DMS114 treated with DMSO at 0.1 percent for 48 hours (cell line): ENCODE data around the gene MYO5B.

Experiments used
- DNase-seq: peaks from one replicate; lab custom pipeline; 2025; ENCODE audit not compliant: unreplicated experiment; lab: John Stamatoyannopoulos, UW

The MYO5B gene

DNA sequence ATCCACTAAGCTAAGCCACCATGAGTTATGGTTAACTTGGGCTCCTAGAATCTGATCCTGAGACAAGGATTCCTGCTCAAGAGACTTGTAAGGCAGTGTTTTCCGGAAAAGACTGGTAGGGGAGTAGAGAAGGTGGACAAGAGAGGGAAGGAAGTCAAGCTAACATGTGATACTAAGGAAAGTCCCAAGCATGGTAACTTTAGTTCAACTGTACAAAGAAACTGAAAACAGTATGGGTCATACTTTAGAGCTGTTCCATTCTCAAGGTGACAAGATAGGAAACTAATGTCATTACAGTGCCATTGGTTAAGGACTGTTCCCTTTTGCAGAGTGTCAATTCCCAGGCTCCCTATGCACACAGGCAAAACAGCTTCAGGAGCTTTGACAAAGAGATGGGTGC is 5.8 kb downstream of the MYO5B start:
- no peak for DNase-seq

DNA sequence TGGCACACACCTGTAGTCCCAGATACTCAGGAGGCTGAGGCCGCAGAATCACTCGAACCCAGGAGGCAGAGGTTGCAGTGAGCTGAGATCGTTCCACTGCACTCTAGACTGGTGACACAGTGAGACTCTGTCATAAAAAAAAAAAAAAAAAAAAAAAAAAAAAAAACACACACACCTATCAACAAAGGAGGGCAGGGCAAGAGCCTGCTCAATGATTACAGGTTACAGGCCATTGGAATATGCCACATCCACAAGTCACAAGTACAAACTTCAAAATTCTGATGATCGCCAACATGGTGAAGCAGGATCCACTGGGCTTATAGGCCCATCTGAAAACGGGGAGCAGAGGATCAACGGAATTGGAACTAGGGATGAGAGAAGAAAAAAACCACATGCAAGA is 6.3 kb downstream of the MYO5B start:
- no peak for DNase-seq

DNA sequence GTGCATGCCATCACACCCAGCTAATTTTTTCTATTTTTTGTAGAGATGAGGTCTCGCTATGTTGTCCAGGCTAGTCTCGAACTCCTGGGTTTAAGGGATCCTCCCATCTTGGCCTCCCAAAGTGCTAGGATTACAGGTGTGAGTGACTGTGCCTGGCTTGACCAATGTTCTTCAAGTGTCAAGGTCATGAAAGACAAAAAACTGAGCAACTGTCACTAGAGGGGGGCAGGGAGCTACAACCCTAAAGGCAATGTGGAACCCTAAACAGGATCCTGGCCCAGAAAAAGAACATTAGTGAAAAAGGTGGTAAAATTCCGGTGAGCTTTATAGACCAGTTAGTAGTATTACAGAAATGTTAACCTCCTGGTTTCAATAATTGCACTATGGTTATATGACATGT is 7.3 kb downstream of the MYO5B start:
- DNase-seq: no peak

DNA sequence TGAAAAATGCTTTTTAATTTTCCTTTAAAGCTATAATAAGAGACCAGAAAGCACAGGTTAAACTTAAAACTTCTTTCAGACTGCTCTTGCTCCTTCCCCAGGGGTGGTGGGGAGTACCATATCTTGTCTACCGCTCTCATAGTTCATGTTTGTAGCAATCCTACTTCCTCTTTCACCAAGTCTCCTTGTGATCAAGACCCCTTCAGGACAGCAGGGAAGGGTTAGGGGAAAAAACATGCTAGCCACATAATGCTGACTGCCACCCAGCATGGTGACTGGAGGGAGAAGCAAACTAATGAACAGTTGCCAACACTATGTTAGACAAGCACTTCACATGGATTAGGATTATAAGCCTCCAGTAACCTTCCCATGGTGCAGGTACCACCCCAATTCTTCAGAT is 8.6 kb downstream of the MYO5B start:
- DNase-seq: no peak

DNA sequence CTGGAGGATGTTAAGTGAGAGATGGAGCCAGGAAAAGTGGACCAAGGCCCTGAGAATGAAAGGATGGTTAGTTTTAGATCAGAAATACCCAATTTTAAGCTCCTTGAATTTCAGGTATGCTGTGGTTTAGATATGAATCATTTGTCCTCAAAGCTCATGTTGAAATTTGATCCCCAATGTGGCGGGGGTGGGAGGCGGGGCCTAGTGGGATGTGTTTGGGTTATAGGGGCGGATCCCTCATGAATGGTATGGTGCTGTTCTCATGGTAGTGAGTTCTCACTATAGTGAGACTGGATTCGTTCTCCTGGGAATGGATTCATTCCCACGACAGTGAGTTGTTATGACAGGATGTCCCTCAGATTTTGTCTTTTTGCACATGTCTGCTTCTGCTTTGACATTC is 11.4 kb downstream of the MYO5B start:
- DNase-seq: no peak

DNA sequence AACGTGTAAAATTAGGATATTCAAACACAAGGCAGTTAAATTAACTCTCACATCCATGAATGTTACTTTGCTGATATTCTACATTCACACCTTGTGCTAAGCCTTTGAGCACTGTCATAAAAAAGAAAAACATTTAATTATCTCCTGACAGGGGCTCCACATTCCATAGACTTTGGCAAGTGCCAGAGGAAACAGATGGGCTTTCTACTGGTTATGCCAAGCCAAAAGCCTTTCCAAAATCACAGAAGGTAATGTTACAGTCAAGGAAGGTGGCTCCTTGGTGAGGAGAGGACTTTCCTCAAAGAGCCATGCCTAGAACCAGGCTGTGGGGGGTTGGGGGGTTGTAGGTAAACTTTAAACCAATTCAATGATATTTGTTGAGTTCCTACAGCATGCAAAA is 12.4 kb downstream of the MYO5B start:
- no peak for DNase-seq

DNA sequence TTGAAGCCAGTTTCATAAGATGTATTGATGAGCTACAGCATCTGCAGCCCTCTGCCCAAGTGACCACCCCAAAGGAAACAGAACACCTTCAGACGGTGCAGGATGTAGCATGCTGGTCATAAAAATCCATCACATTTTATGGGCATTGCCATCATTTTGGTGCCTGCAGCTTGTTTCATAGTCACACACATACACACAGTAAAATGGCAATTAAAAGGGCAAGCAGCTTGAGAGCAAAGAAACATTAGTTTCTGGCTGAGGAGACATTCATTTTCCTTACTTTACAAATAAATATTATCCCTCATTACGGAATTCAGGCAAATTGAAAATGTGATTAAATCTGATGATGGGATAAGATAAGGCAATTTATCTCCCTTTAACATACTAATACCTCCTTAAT is 13.4 kb downstream of the MYO5B start:
- no peak for DNase-seq

DNA sequence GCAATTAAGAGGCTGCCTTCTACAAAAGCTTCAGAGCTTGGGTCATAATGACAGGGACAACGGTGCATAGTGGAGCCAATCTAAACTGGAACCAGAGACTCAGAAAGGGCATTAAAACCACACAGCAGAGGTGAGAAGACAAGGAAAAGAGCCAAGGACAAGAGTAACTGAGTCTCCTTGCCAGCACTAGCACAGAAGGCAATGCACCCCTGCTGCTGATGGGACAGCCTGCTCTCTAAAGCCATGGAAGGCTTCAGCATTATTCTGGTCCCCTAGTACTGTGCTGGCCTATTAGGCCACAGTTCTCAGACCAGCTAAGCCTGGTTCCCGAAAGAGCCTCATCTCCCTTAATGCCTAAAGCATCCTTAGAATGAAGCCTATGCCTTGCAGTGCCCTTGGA is 15.5 kb downstream of the MYO5B start:
- no peak for DNase-seq

DNA sequence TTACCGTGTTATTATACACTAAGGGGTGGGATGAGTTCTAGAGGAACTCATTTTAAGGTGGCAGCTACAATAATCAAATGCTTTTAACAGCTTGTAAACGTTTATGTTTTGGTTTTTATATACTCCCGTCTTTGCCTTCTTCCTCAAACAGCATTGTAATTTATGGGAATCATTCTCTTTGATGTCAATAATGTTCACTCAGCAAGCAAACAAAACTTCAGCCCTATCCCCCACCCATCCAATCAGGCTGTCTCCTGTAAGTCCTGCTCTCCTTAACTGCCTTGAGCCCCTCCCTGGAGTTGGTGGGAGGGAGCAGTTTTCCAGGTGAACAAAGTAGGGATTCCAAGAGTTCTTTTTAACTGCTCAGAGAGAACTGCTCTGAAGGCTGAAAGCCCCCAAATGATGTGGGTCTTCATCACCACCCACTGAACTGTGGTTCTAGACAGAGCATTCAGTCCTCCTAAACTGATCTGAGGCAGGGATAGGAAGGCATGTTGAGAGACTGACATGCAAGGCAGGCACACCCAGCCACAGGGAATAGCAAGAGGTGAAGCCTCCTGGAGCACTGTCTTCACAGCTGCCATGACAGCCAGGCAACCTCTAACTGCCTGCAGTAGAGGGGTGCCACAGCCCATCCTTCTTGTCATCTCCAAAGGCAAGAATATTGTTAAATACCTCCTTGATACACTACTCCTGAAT is 17.5 kb downstream of the MYO5B start:
- DNase-seq: no peak

DNA sequence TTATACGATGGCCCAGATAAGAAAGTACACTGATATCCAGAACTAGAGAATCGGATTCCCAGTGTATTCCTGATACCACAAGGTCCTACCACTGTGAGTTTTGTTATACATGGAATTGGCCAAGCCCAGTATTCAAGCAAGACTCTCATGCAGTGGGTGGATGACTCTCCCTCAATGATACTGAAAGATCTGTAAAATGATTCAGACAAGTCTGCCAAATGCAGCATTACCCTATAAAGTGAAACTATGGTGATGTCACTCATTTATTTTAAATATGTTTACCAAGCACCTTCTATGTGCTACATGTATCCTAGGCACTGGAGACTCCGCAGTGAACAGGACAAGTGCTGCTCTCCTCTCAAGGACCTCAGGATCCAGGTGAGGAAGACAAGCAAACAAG is 22.6 kb downstream of the MYO5B start:
- no peak for DNase-seq

DNA sequence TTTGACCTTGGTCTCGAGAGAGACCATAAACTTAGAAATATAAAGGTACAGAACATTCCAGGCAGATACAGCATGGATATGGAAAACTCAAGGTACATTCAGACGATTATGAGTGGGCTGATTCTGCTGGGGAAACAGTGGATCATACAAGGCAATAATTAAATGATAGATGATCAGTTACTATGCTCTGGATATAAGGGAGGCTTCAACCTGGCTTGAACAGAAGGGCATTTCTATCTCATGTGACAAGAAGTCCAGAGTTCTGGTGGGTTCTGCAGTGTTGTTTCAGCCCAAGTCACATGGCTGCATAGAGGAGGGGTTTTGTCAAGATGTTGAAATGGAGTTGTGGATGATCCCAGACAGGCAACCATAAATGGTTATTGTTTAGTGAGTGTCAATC is 23.5 kb downstream of the MYO5B start:
- DNase-seq: no peak

DNA sequence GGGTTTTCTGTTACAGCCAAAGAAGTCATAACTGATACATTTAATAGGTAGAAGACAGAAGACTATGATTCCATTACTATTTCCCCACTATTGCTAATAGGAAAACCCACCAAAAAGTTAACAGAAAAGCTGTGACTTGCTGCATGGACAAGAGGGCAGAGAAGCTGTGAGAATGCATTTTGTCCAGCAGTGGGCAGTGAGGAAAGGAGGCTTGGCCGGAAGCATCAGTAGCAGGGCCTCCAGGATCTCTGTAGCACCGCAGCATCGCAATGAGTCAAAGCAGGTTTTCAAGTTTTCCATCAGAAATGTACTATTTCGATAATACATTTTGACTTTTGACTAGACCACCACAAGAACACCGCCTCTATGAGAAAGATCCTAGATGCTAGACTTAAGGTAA is 24.9 kb downstream of the MYO5B start:
- DNase-seq: no peak

DNA sequence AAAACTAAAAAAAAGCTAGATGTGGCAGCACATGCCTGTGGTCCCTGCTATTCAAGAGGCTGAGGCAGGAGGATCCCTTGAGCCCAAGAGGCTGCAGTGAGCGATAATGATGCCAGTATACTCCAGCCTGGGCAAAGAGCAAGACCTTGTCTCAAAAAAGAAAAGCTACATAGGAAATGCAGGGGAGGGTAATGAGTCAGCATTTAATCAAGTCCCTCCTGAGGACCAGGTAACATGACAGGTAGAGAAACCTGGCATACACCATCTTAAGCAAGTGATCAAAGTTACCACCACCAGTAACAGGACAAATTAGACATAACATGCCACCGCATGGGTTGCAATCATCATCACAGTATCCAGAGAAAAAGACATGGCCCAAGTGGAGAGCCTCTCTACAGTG is 25.8 kb downstream of the MYO5B start:
- no peak for DNase-seq

DNA sequence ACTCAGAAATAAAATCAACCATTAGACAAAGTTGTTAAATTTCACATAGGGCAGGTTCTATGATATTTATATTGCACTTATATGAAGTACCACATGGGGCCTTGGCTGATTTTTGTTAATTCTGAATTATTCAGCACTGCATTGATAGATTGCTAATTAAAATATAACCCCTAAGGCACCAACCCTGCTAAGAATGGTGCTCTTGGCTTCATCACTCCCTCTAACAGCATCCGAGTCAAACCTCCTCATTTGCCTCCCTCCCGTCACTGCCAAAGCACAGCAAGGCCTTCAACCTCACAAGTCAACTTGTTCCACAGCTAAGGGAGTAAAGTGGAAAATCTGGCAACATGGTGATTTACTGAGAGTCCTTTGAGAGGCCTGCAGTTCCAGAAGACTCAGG is 27.0 kb downstream of the MYO5B start:
- DNase-seq: no peak

DNA sequence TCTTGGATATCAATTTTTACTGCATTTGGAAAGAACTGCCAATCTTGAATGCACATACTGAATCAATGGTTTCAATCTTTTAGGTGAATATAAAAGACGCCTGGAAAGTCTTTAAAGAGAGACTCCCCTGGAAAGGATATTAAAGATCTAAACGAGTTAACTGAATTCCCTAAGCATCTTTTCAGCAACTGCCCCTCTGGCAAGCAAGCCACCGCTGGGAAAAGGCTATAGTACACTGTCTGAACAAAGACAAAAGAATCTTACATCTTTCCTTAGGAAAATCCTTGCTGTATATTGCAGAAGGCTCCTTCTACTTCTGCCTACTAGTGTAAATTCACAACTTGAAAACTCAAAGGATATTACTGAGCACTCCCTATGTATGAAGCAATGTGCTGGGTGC is 28.0 kb downstream of the MYO5B start:
- DNase-seq: no peak

DNA sequence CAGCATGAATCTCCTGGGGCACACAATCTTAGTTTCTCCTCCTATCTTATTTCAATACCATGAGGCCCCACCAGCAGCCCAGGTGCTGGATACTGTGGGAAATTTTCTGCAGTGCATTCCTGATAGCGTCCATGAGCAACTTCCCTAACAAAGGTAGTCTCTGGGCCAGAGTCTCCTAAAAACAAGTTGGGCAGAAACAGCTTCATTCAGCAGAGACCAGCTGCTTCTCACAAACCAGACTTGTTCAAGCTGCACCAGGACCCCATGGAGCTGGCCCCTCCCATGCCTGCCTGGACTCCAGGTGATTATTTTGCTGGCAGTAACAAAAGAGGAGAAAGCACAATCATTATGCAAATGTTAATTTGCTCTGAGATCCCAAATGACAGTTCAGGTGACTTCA is 31.4 kb downstream of the MYO5B start:
- DNase-seq: no peak

DNA sequence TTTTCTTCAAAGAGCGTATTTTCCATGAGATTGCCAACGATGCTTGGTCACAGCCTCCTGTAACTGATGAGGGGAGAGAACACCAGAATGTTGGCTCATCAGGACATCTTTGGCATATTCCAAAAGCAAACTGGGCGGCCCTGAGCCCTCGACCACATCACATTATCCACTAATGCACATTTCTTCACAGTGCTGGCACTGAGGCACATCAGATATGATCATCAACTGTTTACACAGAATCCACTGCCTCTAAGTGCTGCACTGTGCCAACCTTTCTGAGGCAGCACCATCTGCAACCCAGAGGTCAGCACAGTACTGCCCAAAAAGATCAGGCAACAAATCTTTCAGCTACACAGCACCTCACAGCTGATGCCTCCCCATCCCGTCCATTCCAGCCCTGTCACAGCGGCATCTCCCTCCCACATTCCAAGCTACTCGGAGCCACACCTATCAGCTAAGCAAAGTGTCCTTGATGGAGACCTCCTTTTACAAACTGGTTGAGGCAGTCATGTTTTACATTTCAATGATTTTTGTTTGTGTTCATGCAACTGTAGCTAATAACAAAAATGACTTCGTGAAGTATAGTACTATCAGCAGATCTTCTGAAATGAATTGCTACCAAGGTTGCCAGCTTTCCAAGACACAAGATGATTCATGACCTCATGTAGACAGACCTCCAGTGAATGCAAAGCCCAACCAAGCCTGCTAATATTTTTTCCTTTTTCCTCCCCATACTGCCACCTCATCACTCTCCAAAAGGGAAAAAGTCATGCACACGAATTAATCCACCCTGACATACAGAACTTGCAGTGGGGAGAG is 32.3 kb downstream of the MYO5B start:
- no peak for DNase-seq

DNA sequence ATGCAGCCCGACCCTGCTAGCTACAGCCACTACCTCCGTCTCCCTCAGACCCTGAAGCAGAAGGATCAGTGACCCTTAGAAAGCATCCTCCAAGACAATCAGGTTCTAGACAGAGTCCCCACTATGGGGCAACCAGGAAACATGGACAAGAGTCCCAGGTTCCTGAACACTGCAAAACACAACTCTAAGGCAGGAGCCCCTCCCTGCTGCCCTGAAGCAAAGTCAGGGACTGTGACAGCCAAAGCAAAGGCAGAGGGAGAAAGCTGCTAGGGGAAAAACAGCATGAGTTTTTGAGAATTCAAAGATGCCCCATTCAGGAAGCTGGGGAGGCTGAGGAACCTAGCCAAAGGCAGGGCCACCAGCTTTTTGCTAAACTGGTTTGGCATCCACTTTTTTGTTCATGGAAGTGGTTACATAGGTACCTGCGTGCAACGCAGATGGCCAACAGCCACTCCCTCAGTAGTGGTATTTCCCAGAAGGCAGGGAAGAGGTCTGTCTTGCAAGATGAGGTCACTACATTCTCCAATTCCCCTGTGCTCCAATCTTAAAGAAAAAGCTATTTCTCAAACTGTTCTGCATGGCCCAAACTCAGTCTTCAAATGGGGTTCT is 33.2 kb downstream of the MYO5B start:
- no peak for DNase-seq

DNA sequence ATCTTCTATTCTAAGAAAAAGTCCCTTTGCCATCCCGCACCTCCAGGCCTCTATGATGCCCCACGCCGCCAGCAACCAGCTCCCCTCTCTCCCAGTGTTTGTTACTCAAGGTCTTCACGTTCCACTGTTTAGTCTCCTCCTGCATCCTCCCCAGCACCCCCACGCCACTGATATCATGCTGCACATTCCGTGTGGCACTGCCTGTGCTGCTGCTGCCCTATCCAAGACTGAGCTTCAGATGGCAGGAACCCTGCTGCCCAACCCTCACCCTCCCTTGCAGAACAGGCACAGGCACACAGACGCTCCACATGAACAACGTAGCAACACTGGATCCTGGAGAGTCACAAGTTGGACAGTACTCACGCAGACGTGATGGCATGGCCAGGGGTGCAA is 35.3 kb downstream of the MYO5B start:
- no peak for DNase-seq

DNA sequence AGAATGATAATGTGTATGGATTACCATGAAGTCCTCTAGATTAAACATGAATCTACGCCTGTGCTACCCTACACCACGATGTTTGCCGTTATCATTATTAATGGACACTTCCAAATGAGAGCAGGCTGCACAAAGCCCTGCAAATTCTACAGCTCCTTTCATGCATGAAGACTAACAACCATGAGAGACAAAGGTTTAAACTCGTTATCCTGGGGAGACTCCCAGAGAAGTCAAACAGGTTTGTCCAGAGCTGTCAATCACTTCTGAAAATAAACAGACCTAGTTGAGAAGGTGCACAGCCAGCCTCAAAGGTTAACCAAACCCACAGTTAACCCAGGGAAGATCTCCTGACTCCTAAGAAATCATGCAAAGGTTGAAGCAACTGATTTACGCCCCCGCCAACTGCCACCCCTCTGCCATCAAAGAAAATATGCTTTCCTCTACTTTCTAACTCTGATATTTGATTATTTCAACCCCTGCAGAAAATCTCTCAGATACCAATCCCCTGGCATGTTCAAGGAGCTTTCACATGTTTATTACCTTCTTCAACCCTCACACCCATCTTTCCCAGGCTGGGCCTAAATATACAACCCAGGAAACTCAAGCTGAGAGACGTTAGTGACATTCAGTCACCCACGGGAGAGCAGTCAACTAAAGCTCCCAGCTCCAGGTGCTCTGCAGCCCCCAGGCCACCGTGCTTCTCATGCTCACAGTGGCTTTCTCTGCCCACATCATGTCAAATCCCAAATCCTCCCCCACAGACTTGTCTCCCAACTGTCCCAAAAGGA is 35.9 kb downstream of the MYO5B start:
- no peak for DNase-seq

DNA sequence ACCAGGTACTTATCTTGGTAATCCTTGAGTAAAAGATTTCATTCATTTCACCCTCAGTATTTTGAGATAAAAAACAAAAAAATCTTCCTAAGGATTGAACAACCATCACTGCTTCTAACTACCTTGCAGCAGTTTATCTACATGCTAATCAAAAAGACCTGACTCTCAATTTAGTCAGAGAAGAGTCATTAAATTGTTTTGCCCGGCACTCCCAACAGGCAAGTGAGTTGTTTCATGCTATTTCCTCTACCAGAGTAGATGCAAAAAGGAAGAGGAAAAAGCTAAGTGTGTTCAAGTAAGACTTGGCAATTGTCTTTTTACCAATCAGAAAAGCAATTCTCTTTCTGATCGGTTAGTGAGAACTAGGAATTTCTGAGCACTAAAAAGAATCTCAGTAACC is 39.5 kb downstream of the MYO5B start:
- no peak for DNase-seq

DNA sequence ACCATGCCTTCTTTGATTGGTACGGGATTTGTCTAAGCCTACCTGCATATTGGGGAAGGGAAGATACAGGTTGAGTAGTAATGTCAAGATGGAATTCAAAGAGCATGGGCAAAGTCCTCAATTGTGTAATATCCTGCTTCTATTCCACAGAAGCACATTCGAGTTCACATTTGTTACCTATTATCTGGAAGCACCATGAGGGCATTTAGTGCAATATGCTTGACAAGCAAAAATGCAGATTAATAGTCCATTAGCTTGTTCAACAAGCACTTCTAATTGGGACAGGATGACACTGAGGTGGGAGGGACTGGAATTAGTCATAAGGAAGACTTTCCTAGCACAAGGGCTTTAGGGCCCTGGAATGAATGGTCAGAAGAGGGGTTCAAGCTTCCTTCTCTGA is 40.5 kb downstream of the MYO5B start:
- DNase-seq: no peak
